T47D (cell line): ENCODE data around the gene PAAF1.

Source experiments
- DNase-seq, 2 experiments: peaks; one replicate each; pipeline versions ENCODE4 v3.0.0 to v3.0.0-alpha.2; 2011 to 2012; ENCODE audit warnings: low read depth in 1 of 2, low spot score in 1 of 2
- JUND ChIP-seq: IDR thresholded peaks from 2 replicates; pipeline ENCODE4 v1.6.1; 2012; ENCODE audit warnings: low read depth
- in situ Hi-C: cut with HindIII; loops from 2 replicates; pipeline ENCODE4 v1.10.0; 2016; ENCODE audit warnings: low sequenced_read_pairs, low pct_unique_long_range_greater_than_20kb

Gene PAAF1

DNA sequence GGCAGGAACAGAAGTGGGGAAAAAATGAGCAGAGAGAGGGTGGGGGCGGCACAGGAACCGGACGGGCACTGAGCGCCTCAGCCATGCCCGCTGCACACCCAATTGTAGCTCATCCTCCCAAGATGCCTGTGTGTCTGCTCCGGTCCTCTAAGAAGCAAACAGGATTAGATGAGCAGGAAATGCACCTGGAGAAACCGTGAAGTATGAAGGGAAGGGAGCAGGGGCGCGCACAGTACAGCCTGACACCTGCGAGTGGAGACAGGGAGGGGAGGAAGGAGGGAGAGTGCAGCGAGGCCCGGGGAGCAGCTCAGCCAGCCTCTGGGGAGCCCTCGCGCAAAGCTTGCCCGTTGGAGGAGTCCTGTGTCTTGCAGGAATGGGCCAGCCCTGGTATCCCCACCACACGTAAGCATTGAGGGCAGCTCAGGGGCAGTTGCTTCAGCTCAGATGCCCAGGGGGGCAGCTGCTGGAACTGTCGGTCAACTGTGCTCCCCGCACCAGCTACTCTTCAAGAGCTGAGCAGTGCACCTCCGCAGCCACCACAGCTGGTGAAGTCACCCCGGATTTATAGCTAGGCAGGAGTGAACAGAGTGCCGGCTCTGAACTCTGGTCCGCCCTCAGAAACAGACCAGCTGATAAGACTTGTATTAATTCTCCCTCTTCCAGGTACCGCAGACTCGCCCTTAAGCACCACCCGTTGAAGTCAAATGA, 81.0 kb downstream of the PAAF1 start:
- TF ChIP-seq JUND = no peak
- in situ Hi-C loops = no loop called here
- no peak for DNase-seq

DNA sequence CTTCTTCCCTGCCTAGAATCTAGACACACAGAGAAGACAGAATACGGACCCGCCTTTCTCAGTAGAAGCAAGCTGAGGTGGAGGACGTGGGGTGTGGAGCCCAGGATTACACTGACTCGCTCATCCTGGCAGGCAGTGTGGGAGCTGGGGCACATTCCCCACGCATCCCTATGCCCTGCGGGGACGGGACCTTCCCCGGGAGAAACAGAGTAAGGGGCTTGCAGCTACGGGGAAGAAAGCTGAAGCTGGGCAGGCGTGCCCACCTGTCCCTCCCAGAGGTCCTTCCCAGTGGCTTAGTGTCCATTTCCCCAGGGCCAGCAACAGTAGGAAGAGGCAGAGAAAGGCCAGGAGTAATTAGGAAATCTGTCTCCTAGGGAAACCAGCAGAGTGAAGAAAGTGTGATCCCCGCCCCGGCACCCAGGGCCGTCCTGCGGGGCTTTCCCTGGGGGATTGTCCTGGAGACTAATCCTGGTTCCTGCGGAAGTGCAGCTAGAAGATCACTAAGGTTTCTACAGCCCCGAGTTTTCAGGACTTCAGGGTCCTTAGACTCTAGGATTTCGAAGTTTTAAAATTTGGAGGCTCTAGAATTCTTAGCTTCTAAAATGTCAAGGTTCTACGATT, 81.8 kb downstream of the PAAF1 start:
- DNase-seq = no peak
- in situ Hi-C loops = no loop called here
- TF ChIP-seq JUND = no peak

DNA sequence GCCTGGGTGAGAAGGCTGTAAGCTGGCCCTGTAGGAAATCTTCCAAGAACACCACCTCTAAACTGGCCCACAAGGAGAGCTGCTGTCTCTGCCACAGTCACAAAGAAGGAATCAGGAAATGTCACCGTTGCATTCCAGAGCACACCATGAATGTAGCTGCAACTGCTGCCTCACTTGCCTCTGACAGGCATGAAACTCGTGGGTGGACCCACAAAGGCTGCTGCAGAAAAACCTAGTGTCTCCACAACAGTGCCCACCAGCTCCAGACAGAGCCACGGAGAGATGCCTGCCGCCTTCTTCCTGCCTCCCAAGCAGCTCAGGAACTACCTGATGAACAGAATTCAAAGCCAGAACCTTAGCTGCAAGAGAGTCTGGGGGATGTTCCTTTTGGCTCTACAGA, 84.5 kb downstream of the PAAF1 start:
- in situ Hi-C loops = no loop called here
- TF ChIP-seq JUND = no peak
- DNase-seq = peak in 1 of 2 experiments; percentile 21

DNA sequence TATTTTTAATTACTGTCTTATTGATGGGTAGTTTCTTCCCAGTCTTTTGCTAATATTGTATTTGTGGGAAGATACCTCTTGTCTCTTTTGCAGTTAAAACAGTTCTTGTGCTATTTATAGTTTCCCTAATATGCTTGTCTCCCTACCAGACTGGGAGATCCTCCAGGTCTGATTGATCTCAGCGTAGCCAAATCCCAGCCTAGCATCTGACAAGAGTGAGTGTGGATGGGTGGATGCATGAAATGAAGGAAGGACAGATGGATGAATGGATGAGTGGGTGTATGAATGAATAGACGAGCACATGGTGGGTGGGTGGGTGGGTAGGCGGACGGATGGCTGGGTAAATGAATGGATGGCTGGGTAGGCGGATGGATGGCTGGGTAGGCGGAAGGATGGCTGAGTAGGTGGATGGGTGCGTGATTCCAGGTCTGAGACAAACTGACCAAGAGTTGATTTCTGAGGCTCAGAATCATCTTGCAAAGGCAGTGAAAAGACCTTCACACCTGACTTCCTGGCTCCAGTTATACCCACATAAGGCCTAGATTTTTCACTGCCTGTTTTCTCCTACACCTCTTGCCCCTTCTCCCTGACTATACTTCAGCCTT, 85.4 kb downstream of the PAAF1 start:
- in situ Hi-C loops = no loop called here
- no peak for TF ChIP-seq JUND
- no peak for DNase-seq

DNA sequence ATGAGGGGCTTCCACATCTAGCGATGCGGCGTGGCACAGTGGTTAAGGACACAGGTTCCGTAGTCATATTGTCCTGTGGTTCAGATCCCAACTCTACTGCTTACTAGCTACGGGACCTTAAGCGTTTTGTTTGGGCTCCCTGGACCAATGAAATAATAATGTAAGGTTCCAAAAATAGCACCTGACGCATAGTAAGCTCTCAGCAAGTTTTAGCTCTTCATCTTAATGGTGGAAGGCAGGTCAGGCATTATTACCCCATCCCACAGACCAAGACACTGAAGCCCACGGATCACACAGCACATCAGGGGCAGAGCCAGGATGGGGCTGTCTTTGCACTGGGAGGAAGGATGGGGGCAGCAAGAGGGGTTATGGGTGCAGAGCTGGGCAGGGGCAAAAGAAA, 87.1 kb downstream of the PAAF1 start:
- in situ Hi-C loops = no loop called here
- no peak for TF ChIP-seq JUND
- DNase-seq = no peak

DNA sequence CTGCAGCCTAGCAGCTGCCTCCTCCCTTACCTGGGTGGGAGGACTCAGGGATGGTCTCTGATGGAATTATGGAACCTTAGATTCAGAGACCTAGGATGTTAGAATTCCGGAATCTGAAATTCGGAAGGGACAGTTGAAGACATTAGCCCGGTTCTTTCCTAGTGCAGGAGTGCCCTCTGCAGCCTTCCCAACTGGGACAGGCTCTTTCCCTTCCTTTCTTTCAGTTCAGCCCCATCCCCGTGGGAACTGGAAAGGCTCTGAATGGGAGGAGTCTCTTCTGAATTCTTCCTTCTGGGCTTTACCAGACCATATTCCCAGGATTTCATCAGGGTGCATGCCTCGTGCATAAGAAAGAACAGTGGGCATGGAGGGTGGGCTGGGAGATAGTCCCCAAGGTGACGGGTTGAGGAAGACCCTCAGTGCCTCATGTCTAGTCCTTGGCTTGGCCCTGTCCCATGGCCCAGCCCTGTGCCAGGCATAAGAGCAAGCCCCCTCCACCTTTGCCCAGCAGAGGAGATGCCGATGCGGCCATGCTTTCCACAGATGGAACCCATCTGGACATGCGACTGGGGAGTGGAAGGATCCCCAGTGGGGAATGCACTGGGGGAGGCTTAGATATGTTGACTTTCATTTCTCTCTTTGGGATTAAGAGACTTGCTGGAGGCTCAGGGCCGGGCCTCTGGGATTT, 88.4 kb downstream of the PAAF1 start:
- in situ Hi-C loops = no loop called here
- no peak for TF ChIP-seq JUND
- peak in 1 of 2 experiments; percentile 52 for DNase-seq

DNA sequence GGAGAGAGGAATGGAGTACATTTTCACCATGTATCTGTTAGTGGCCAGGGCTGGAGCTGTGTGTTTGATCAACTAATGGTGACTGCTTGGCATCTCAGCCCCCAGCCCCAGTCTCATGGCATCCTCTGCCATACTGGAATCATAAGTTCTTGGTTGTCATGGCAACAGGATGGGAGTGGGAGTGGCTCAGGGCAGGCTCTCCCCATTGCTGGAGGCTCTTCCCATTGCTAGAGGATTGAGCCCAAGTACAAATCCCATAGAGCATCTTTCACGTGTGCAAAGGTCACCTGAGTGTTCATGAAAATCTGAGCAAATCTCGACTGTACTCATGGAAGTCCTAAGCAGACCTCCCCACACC, 88.9 kb downstream of the PAAF1 start:
- in situ Hi-C loops = no loop called here
- no peak for DNase-seq
- no peak for TF ChIP-seq JUND

DNA sequence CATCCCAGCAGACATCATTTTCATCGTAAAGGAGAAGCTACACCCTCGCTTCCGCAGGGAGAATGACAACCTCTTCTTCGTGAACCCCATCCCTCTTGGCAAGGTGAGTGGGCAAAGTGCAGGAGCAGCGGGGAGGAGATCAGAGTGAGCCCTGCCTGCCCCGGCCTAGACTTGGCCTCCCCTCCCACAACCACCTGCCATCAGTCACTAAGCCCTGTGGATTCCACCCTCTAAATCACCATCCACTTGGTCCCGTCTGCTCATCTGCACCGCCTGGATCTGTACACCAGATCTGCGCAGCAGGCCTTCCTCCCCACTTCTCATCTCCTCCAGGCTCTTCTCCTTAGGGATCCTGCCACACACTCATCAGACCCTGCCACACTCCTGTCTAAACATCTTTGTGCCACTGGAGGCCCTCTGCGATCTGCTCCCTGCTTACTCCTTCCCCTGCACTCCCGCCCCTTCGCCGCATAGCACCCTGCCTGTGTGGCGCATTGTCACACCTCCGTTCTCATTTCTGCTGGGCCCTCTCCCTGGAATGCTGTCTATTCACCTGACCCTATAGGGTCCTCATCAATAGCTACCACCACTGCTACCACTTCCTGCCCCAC, 91.7 kb downstream of the PAAF1 start:
- DNase-seq = no peak
- TF ChIP-seq JUND = no peak
- in situ Hi-C loops = no loop called here

DNA sequence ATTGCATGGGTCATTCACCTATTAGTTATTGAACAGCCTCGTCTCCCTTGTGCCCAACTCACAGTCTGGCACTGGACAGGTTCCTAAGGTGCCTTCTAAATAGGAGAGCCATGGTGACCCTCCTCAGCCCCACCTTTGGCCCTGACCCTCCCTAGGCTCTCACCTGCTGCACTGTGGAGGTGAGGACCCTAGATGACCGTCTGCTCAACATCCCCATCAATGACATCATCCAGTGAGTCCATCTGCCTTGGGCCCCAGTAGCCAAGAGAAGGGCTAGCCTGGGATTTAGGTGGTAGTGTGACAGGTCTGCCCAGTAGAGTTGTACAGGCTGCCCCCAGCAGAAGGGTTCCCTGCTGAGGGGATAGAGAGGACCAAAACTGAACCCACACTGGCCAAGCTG, 92.3 kb downstream of the PAAF1 start:
- no peak for TF ChIP-seq JUND
- DNase-seq = no peak
- in situ Hi-C loops = no loop called here

DNA sequence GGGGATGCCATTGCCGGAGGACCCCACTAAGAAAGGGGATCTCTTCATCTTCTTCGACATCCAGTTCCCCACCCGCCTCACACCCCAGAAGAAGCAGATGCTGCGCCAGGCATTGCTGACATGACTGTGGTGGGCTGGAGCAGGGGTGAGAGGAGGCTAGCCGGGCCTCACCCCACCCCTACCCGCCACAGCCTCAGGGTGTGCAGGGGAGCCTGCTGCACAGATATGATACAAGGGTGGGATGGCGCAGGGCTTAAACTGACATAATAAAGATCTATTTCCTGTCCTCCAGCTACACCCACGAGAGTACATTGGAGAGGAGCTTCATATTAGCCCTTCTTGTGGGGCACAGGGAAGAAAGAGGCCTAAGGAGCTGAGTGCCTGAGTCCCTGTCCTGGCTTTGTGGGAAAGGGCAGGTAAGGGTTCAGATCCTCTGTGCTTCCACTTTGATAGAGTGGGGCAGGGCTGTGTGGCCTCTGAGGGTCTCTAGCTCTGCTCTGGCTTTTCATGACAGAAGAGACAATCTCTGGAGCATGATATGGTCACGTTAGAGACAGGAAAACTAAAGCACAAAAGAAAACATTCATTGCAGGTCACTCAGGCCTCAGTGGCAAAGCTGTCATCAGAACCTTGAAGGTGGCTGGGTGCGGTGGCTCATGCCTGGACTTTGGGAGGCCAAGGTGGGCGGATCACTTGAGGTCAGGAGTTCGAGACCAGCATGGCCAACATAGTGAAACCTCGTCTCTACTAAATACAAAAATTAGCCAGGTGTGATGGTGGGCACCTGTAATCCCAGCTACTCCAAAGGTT, 93.4 kb downstream of the PAAF1 start:
- no peak for TF ChIP-seq JUND
- in situ Hi-C loops = no loop called here
- DNase-seq = no peak

DNA sequence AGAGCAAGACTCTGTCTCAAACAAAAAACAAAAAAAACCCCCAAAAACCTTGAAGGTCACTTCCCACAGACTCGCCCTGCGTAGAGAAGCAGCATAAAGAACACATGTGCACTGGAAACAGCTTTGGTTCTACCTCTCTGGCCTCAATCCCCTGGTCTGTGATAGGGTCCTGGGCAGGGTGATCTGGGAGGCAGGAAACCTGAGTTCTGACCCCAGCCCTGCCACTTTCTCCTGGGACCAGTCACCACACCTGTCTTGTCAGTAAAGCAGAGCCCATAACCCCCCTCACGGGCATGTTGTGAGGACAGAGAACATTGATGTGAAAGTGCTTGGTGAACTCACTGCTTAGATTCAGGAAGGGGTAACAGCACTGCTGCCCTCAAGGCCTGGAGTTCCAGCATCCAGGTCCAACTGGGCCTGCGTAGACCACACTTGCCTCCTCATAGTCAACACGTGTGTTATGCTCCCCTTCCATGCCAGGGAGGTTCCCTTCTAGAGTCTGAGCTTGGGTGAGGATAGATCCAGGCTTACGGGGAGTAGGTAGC, 94.4 kb downstream of the PAAF1 start:
- in situ Hi-C loops = no loop called here
- DNase-seq = no peak
- no peak for TF ChIP-seq JUND

DNA sequence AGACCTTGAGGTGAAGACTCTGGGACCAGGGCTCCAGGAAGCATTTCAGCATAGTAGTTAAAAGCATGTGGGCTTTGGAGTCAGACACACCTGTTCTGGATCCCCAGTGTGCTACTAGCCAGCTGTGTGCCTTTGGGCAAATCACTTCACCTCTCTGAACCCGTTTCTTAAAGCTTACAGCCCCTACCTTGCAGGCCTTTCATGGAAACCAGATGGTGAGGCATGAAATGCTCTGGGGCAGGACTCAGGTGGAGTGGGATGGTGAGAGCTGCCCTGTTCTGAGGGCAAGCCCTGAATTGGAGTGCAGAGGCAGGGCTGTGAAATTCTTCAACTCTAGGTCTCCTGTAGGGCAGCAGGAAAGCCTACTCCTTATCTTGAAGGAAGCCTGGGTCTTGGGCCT, 95.4 kb downstream of the PAAF1 start:
- no peak for DNase-seq
- in situ Hi-C loops = no loop called here
- TF ChIP-seq JUND = no peak
